Heart right ventricle (tissue), 16 donors: Measurements from ENCODE around the gene CAPN5. TPM values are rescaled to one million over a fixed set of nuclear protein-coding genes. Genes with fewer than 3 reads are reported as not detected.
"Not testable (repeated sequence)": the region's sequence is repeated elsewhere in the genome, so short reads cannot be mapped to it uniquely, and the experiment has no call there.

ENCODE experiments used
- ATAC-seq, 8 donors: fragments of 200-7000 bp; cut with Tn5 transposase; one replicate each; pipeline ENCODE4 v1.9.1; 2020; ENCODE audit warnings: mild to moderate bottlenecking in 8 of 8, moderate library complexity in 8 of 8, moderate number of reproducible peaks in 1 of 8
- DNase-seq, 2 donors: peaks; one replicate each; pipeline ENCODE4 v3.0.0-alpha.2; 2020
- H3K27ac ChIP-seq, 10 donors: fragments of 200-600 bp; sonication (generic) in 2 of 10; one replicate each; pipeline versions ENCODE4 v1.5.0 to v1.8.0; 2020 to 2022; ENCODE audit warnings: mild to moderate bottlenecking in 3 of 10
- H3K27me3 ChIP-seq, 7 donors: fragments of 200-600 bp; one replicate each; pipeline ENCODE4 v1.8.0; 2021 to 2022; ENCODE audit warnings: mild to moderate bottlenecking in 2 of 7
- H3K36me3 ChIP-seq, 9 donors: fragments of 200-600 bp; sonication (generic) in 1 of 9; one replicate each; pipeline versions ENCODE4 v1.5.0 to v1.8.0; 2020 to 2022; ENCODE audit warnings: mild to moderate bottlenecking in 2 of 9
- H3K4me1 ChIP-seq, 9 donors: fragments of 200-600 bp; sonication (generic) in 1 of 9; one replicate each; pipeline versions ENCODE4 v1.5.0 to v1.8.0; 2020 to 2022; ENCODE audit warnings: mild to moderate bottlenecking in 4 of 9
- H3K4me3 ChIP-seq, 10 donors: fragments of 200-600 bp; sonication (generic) in 2 of 10; one replicate each; pipeline versions ENCODE4 v1.5.0 to v1.8.0; 2020 to 2022; ENCODE audit warnings: mild to moderate bottlenecking in 7 of 10, moderate library complexity in 2 of 10
- H3K9me3 ChIP-seq, 11 donors: fragments of 200-600 bp in 10 of 11; sonication (generic) in 2 of 11; one replicate each; pipeline versions ENCODE4 v1.5.0 to v1.8.0; 2013 to 2022; ENCODE audit warnings: mild to moderate bottlenecking in 2 of 11, control low read depth in 1 of 11, moderate library complexity in 1 of 11
- WGBS, 2 donors: extraction: QIAGEN DNeasy Blood & Tissue Kit; methylation state at CpG; one replicate each; pipeline ENCODE4 v1.1.7; 2013; ENCODE audit warnings: inconsistent platforms in 1 of 2; 5-methylcytosine and 5-hydroxymethylcytosine counted together
- intact Hi-C, 10 donors: fragments of 100-400 bp; cut with DNase I; formaldehyde crosslinking; loops; one replicate each; pipeline versions ENCODE4 v1.11.1 to v1.14.2; 2022
- polyA plus RNA-seq, 2 donors: library from polyadenylated mRNA; stranded (reverse); fragments of 200-250 nt; gene quantifications; one replicate each; pipeline ENCODE4 v1.2.3, GENCODE V29; 2013
- total RNA-seq, 10 donors: library from RNA; stranded (reverse); fragmentation: NEBNext Ultra II Directional in 3 of 10; extraction: Animal tissue kit (Norgen Biotek cat#: 25700) in 3 of 10; gene quantifications; one replicate each; pipeline versions ENCODE4 v1.2.1 to v1.2.4, GENCODE V29; 2021 to 2023
- TF ChIP-seq, protein P1 (sequence below), 9 donors: fragments of 200-600 bp; sonication (generic) in 2 of 9; IDR thresholded peaks; one replicate each; pipeline versions ENCODE4 v1.5.0 to v1.8.0; 2021 to 2022; ENCODE audit warnings: antibody characterized with exemption in 9 of 9, mild to moderate bottlenecking in 5 of 9, moderate library complexity in 1 of 9
- donor health status: Arrhythmogenic right ventricular cardiomyopathy.
- donor health status: ischemic (EF 13 %, LVEDD 7.1; RV severe dilation, severe dysfunction).
- donor health status: healthy with polysubstance abuse.
- donor health status: DM: no; HTN: yes; CAD: no.
- donor health status: DM: no; HTN: no; CAD: no.
- donor health status: ischemic (EF 25% LVEDD 6.9; RV normal size, moderate dysfunction).
- donor health status: ischemic (EF 25% LVEDD 5.7; RV mildly dilated, moderate dysfunction).
- donor health status: healthy.
- donor health status: DM: yes; HTN: yes; CAD: no.
- donor health status: Ischemic cardiomyopathy.
- donor health status: ischemic (EF 35%, LVEDD 5.7; RV mildly dilated, moderate dysfunction).
- donor health status: nonischemic (EF 11% LVEDD 7.7; RV severe dilation, severe dysfunction).
- donor health status: DM: yes; HTN: yes; CAD: no.
- donor health status: PGD.
- donor health status: ischemic (EF 29% LVEDD 5.4; RV normal size, mild dysfunction).
- donor health status: nonischemic (EF 23%, LVEDD 6.1; RV moderate dilation, normal function).

The CAPN5 gene
- total and polyA plus RNA-seq, 12 donors: 1.8 to 3.6 (median 2.6) TPM

- DNase-seq: no peak
- H3K27me3 ChIP-seq: no peaks in the 10 kb centered on the region
- ATAC-seq: no peak
- intact Hi-C loops: loop anchor here in 4 of 10 donors (10.0 kb wide), 2 partner anchors 171 to 291 kb away; no protein-coding TSS in a partner anchor
- TF ChIP-seq, protein P1, sequence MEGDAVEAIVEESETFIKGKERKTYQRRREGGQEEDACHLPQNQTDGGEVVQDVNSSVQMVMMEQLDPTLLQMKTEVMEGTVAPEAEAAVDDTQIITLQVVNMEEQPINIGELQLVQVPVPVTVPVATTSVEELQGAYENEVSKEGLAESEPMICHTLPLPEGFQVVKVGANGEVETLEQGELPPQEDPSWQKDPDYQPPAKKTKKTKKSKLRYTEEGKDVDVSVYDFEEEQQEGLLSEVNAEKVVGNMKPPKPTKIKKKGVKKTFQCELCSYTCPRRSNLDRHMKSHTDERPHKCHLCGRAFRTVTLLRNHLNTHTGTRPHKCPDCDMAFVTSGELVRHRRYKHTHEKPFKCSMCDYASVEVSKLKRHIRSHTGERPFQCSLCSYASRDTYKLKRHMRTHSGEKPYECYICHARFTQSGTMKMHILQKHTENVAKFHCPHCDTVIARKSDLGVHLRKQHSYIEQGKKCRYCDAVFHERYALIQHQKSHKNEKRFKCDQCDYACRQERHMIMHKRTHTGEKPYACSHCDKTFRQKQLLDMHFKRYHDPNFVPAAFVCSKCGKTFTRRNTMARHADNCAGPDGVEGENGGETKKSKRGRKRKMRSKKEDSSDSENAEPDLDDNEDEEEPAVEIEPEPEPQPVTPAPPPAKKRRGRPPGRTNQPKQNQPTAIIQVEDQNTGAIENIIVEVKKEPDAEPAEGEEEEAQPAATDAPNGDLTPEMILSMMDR (IDR thresholded peaks at IDR 0.05): no peak
- no peaks in the 10 kb centered on the region for H3K4me1 ChIP-seq
- no peak overlapping the region for H3K4me3 ChIP-seq
- H3K27ac ChIP-seq: no peak overlapping the region
- H3K9me3 ChIP-seq: no peaks in the 10 kb centered on the region
- WGBS, 2 donors: 90 to 91% methylated on average over 21 of the region's 21 CpGs
- peaks cover 0 to 4% (median 0%) of the 10 kb centered on the region in 9 donors for H3K36me3 ChIP-seq
These were observed 29.1 kb downstream of the CAPN5 start for GRCh38 chr11:77095551-77096490.

DNA sequence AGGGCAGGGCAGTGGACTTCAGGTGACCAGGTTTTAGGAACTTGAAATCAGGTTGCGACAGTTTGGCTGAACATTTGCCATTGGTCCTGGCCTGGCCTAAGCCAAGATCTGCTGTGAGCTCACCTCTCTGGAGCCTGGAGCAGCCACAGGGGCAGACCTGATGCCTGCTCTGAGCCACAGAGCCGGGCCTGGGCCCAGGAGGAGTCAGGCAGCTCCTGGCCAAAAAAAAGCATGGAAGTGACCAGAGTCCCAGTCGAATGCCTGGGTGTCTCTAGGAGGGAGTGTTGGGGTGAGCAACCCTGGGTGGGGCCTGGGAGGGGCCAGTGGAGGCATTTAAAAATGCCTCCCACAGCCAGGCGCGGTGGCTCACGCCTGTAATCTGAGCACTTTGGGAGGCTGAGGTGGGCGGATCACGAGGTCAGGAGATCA lies 29.8 kb downstream of the CAPN5 start:
- H3K9me3 ChIP-seq: no peaks in the 10 kb centered on the region
- intact Hi-C loops: loop anchor here in 4 of 10 donors (10.0 kb wide), 2 partner anchors 172 to 292 kb away; no protein-coding TSS in a partner anchor
- TF ChIP-seq, protein P1 (IDR thresholded peaks at IDR 0.05): no peak
- DNase-seq: no peak
- H3K4me3 ChIP-seq: no peak overlapping the region
- ATAC-seq: no peak
- no peaks in the 10 kb centered on the region for H3K4me1 ChIP-seq
- H3K27ac ChIP-seq: no peak overlapping the region
- H3K36me3 ChIP-seq: peaks cover 0 to 4% (median 0%) of the 10 kb centered on the region in 9 donors
- 95 to 98% methylated on average over 8 of the region's 8 CpGs for WGBS, 2 donors
- H3K27me3 ChIP-seq: no peaks in the 10 kb centered on the region

- 79 to 84% methylated on average over 4 of the region's 4 CpGs for WGBS, 2 donors
- ATAC-seq, DNase-seq, H3K27ac ChIP-seq, H3K36me3 ChIP-seq, H3K27me3 ChIP-seq, H3K9me3 ChIP-seq, H3K4me1 ChIP-seq, H3K4me3 ChIP-seq: not testable (repeated sequence)
- intact Hi-C loops: loop anchor here in 4 of 10 donors (10.0 kb wide), 2 partner anchors 172 to 292 kb away; no protein-coding TSS in a partner anchor
These were observed 30.4 kb downstream of the CAPN5 start for GRCh38 chr11:77097180-77097579.

DNA sequence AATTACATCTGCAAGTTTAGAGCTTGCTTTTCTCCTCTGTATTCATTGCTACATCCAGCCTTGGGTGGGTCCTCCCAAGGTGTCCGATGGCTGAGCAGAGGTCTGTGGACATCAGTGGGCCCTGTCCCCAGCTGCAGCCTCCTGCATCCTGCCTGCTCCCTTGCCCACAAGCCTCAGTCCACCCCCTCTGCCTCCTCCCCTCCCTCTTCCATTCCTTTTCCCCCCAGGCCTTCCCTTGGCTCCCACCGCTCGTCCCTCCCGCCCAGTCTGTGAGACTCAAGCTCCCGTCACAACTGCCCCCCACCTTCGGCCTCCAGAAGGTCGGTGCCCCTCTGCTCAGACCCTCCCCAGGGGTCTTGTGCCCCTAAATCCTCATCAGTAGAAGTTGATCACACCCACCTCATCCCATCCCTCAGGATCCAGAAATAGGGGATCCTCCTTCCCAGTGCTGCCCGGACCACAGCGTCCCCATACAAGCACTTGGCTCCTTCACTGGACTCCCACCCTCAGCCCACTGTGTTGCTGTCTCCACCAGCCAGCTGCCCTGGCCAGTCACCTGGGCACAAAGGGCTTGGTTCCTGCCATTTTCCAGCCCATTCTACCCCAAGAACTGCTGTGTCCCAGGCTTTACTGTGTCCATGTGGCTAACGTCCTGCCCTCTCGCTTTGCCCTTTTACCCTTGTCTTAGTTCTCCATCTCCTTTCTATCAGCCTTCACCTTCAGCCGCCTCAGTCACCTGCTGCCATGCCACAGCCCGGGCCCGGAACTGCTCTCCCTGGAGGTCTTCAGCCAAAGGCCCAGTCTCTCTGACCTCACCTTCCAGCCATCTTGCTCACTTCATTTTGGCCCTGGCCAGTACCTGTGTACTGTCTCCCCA lies 33.6 kb downstream of the CAPN5 start:
- Histone ChIP-seq H3K27me3 (no peaks in the 10 kb centered on the region), H3K4me3 (no peak overlapping the region), H3K27ac (no peak overlapping the region), H3K36me3 (peaks cover 0 to 6% (median 0%) of the 10 kb centered on the region in 9 donors), H3K9me3 (no peaks in the 10 kb centered on the region), H3K4me1 (no peaks in the 10 kb centered on the region)
- intact Hi-C loops: no loop called here
- 97 to 98% methylated on average over 14 of the region's 14 CpGs for WGBS, 2 donors
- DNase-seq (no peak), ATAC-seq (peak in 1 of 8 donors; percentile 14)
- TF ChIP-seq, protein P1 (IDR thresholded peaks at IDR 0.05): no peak
